Middle frontal gyrus (tissue), 1 donor: ENCODE measurements around the gene EIF2A.

Experiments used
- DNase-seq: peaks from one replicate; pipeline ENCODE4 v3.0.0-alpha.2; 2015; ENCODE audit warnings: low spot score; ENCODE audit errors: extremely low spot score

Gene EIF2A

DNA sequence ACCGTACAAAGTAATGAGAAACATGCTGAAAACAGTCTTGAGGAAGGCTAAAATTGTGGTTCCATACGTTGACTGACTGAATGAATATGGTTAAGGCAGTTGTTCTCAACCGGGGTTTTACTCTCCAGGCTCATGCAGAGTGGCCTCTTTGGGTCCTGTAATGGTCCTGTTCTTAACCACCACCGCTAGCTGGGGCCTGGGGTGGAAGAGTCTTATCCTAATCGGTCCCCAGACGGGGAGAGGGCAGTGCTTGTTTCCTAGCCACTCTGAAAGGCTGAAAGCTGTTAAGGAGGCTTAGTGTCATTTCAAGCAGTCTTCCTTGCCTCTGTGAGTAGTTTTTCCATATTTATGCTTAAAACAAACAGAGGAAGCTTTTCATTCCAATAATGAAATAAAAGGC, 88.5 kb downstream of the EIF2A start:
- DNase-seq, result no peak

DNA sequence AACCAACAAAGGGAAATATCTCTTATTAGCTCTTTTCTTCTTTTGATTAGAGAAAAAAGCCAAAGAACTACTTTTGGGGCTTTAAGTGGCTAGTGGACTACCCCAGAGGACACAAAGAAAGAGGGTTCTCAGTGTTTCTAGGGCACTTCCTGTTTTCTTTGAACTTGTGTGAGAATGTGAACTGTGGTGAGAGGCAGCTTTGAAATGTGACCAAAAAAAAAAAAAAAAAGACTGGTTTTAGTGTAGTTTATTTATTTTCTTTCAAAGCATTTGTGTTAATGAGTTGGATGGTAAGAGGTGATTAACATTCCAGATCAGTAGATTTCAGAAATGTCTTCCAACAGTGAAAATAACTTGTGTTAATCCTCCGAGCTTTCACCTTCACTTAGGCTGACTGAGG, 88.9 kb downstream of the EIF2A start:
- no peak for DNase-seq
